Neuronal stem cell (in vitro differentiated cells): ENCODE results near the gene RARG.

Experiments
- DNase-seq: peaks from one replicate; pipeline ENCODE4 v3.0.0-alpha.2; 2013; ENCODE audit warnings: low spot score
- H2AFZ ChIP-seq: one replicate; pipeline ENCODE4 v1.6.1; 2013; ENCODE audit warnings: mild to moderate bottlenecking, low read length, inconsistent platforms
- H2AK5ac ChIP-seq: 2 replicates; pipeline ENCODE4 v1.6.1; 2013; ENCODE audit warnings: low read depth, mild to moderate bottlenecking, inconsistent platforms, low read length, moderate library complexity, mixed read lengths
- H2BK120ac ChIP-seq: 2 replicates; pipeline ENCODE4 v1.6.1; 2013; ENCODE audit warnings: low read depth, mild to moderate bottlenecking, inconsistent platforms, low read length, moderate library complexity, mixed read lengths
- H2BK12ac ChIP-seq: one replicate; pipeline ENCODE4 v1.6.1; 2013; ENCODE audit warnings: low read length, inconsistent platforms
- H2BK15ac ChIP-seq: 2 replicates; pipeline ENCODE4 v1.6.1; 2013; ENCODE audit warnings: mild to moderate bottlenecking, low read length, inconsistent platforms, mixed read lengths
- H2BK5ac ChIP-seq: one replicate; pipeline ENCODE4 v1.6.1; 2013; ENCODE audit warnings: inconsistent platforms, mild to moderate bottlenecking, low read length, moderate library complexity
- H3K14ac ChIP-seq: one replicate; pipeline ENCODE4 v1.6.1; 2013; ENCODE audit warnings: low read length, inconsistent platforms
- H3K18ac ChIP-seq: 2 replicates; pipeline ENCODE4 v1.6.1; 2013; ENCODE audit warnings: low read length, inconsistent platforms
- H3K23ac ChIP-seq: 2 replicates; pipeline ENCODE4 v1.6.1; 2013; ENCODE audit warnings: low read depth, mild to moderate bottlenecking, mixed read lengths, low read length, inconsistent platforms; ENCODE audit not compliant: poor library complexity
- H3K27ac ChIP-seq: replicated peaks from 3 replicates; pipeline ENCODE4 v1.5.1; 2013; ENCODE audit warnings: low read length, inconsistent platforms
- H3K27me3 ChIP-seq, 3 experiments: 2 replicates each; pipeline ENCODE4 v1.6.1; 2013; ENCODE audit warnings: low read length in 3 of 3, mild to moderate bottlenecking in 2 of 3, inconsistent platforms in 1 of 3, low read depth in 1 of 3, mixed read lengths in 1 of 3, moderate library complexity in 1 of 3; ENCODE audit not compliant: control insufficient read depth in 3 of 3, insufficient read depth in 3 of 3
- H3K36me3 ChIP-seq, 2 donors: replicated peaks in 1 of 2; 2 replicates each; pipeline ENCODE4 v1.6.1; 2013; ENCODE audit warnings: low read length in 2 of 2; ENCODE audit not compliant: control insufficient read depth in 2 of 2, insufficient read depth in 2 of 2
- H3K4ac ChIP-seq: 2 replicates; pipeline ENCODE4 v1.6.1; 2013; ENCODE audit warnings: inconsistent platforms, mild to moderate bottlenecking, low read length, moderate library complexity
- H3K4me1 ChIP-seq, 2 donors: 1 replicate in 1 of 2; 2 replicates in 1 of 2; pipeline ENCODE4 v1.6.1; 2013; ENCODE audit warnings: low read length in 2 of 2, low read depth in 1 of 2; ENCODE audit not compliant: control insufficient read depth in 2 of 2, insufficient read depth in 1 of 2
- H3K4me2 ChIP-seq: one replicate; pipeline ENCODE4 v1.6.1; 2013; ENCODE audit warnings: mild to moderate bottlenecking, low read length, inconsistent platforms; ENCODE audit not compliant: insufficient read depth, poor library complexity, severe bottlenecking
- H3K4me3 ChIP-seq, 2 donors: 2 replicates each; pipeline ENCODE4 v1.5.1; 2013; ENCODE audit warnings: low read length in 2 of 2, mild to moderate bottlenecking in 2 of 2, inconsistent platforms in 1 of 2, moderate library complexity in 1 of 2
- H3K79me1 ChIP-seq: one replicate; pipeline ENCODE4 v1.6.1; 2013; ENCODE audit warnings: low read depth, mild to moderate bottlenecking, inconsistent platforms, low read length, moderate library complexity
- H3K9ac ChIP-seq: one replicate; pipeline ENCODE4 v1.6.1; 2013; ENCODE audit warnings: mild to moderate bottlenecking, low read depth, low read length, inconsistent platforms; ENCODE audit not compliant: poor library complexity
- H3K9me3 ChIP-seq, 2 donors: replicated peaks in 1 of 2; 2 replicates each; pipeline versions ENCODE3 to v1.6.1; 2013; ENCODE audit warnings: low read length in 2 of 2, mild to moderate bottlenecking in 2 of 2, inconsistent platforms in 1 of 2, low read depth in 1 of 2, mixed read lengths in 1 of 2, moderate library complexity in 1 of 2; ENCODE audit not compliant: control insufficient read depth in 2 of 2, insufficient read depth in 1 of 2
- H4K8ac ChIP-seq: one replicate; pipeline ENCODE4 v1.6.1; 2013; ENCODE audit warnings: low read depth, mild to moderate bottlenecking, inconsistent platforms, low read length, moderate library complexity
- H4K91ac ChIP-seq: one replicate; pipeline ENCODE4 v1.6.1; 2013; ENCODE audit warnings: low read length, low read depth, mild to moderate bottlenecking, inconsistent platforms; ENCODE audit not compliant: poor library complexity
- WGBS, 2 donors: extraction: QIAGEN DNeasy Blood & Tissue Kit; methylation state at CpG; one replicate each; pipeline ENCODE4 v1.1.7; 2013; ENCODE audit warnings: missing lambda C conversion rate in 2 of 2, mixed read lengths in 1 of 2; ENCODE audit not compliant: insufficient read length in 2 of 2, insufficient replicate concordance in 1 of 2; ENCODE audit errors: extremely low coverage in 2 of 2; 5-methylcytosine and 5-hydroxymethylcytosine counted together

Gene RARG

GRCh38 chr12:53208877-53209463 lies 23.0 kb downstream of the RARG start:
- DNase-seq = no peak
- no peak overlapping the region for H3K4me3 ChIP-seq
- H3K4me1 ChIP-seq = peaks cover 4 to 5% of the 10 kb centered on the region in 2 donors
- no peak overlapping the region for H3K14ac ChIP-seq
- H3K27me3 ChIP-seq = peaks cover 0 to 25% (median 0%) of the 10 kb centered on the region in 3 experiments
- H4K8ac ChIP-seq = no peak overlapping the region
- H2BK120ac ChIP-seq = no peak overlapping the region
- no peak overlapping the region for H3K9ac ChIP-seq
- H2AFZ ChIP-seq = no peak overlapping the region
- no CpG with 5 or more reads among the region's 7 CpGs for WGBS, 2 donors
- H3K23ac ChIP-seq = no peak overlapping the region
- H3K36me3 ChIP-seq = no peaks in the 10 kb centered on the region
- no peak overlapping the region for H4K91ac ChIP-seq
- H2BK15ac ChIP-seq = no peak overlapping the region
- no peaks in the 10 kb centered on the region for H3K79me1 ChIP-seq
- no peaks in the 10 kb centered on the region for H3K9me3 ChIP-seq
- no peak overlapping the region for H3K4me2 ChIP-seq
- H2AK5ac ChIP-seq = no peak overlapping the region
- no peak overlapping the region for H2BK12ac ChIP-seq
- no peak overlapping the region for H3K27ac ChIP-seq
- H3K18ac ChIP-seq = no peak overlapping the region
- no peak overlapping the region for H2BK5ac ChIP-seq
- no peak overlapping the region for H3K4ac ChIP-seq

GRCh38 chr12:53208435-53208834 lies 23.6 kb downstream of the RARG start:
- H2AFZ ChIP-seq = no peak overlapping the region
- no peak overlapping the region for H3K14ac ChIP-seq
- H3K9me3 ChIP-seq = no peaks in the 10 kb centered on the region
- H3K4me1 ChIP-seq = peaks cover 2% of the 10 kb centered on the region in 2 donors
- no peak for DNase-seq
- no peak overlapping the region for H3K4me3 ChIP-seq
- no peak overlapping the region for H2BK5ac ChIP-seq
- H2AK5ac ChIP-seq = no peak overlapping the region
- no peaks in the 10 kb centered on the region for H3K36me3 ChIP-seq
- no CpG with 5 or more reads among the region's 2 CpGs for WGBS, 2 donors
- peaks cover 0 to 25% (median 0%) of the 10 kb centered on the region in 3 experiments for H3K27me3 ChIP-seq
- H3K18ac ChIP-seq = no peak overlapping the region
- H2BK12ac ChIP-seq = no peak overlapping the region
- no peak overlapping the region for H2BK15ac ChIP-seq
- no peak overlapping the region for H3K23ac ChIP-seq
- no peak overlapping the region for H4K8ac ChIP-seq
- H2BK120ac ChIP-seq = no peak overlapping the region
- no peak overlapping the region for H3K4me2 ChIP-seq
- H3K4ac ChIP-seq = no peak overlapping the region
- H3K9ac ChIP-seq = no peak overlapping the region
- no peak overlapping the region for H4K91ac ChIP-seq
- H3K79me1 ChIP-seq = no peaks in the 10 kb centered on the region
- H3K27ac ChIP-seq = no peak overlapping the region

- Histone ChIP-seq H2BK15ac (no peak within 1 kb of the TSS), H3K18ac (no peak within 1 kb of the TSS), H3K4me3 (no peak within 1 kb of the TSS), H3K4me1 (peaks cover 1 to 2% of the 10 kb centered on the region in 2 donors), H4K8ac (no peak within 1 kb of the TSS), H3K27ac (no peak within 1 kb of the TSS), H3K9me3 (no peaks in the 10 kb centered on the region), H3K27me3 (peaks cover 0 to 25% (median 0%) of the 10 kb centered on the region in 3 experiments), H3K9ac (no peak within 1 kb of the TSS), H3K14ac (no peak within 1 kb of the TSS), H3K79me1 (no peaks in the 10 kb centered on the region), H3K23ac (no peak within 1 kb of the TSS), H2AK5ac (no peak within 1 kb of the TSS), H2BK120ac (no peak within 1 kb of the TSS), H2BK12ac (no peak within 1 kb of the TSS), H2BK5ac (no peak within 1 kb of the TSS), H4K91ac (no peak within 1 kb of the TSS), H2AFZ (peak within 1 kb of the TSS; percentile 63), H3K4me2 (no peak within 1 kb of the TSS), H3K4ac (no peak within 1 kb of the TSS), H3K36me3 (no peaks in the 10 kb centered on the region)
- DNase-seq = no peak
- WGBS, 2 donors = no CpG with 5 or more reads among the region's 5 CpGs
Measured at GRCh38 chr12:53207042-53207441, 25.0 kb downstream of the RARG start, which contains the start of gene ITGB7. Gene ITGB7, minus strand, starts transcription at chr12:53207251. Its CDS starts 6,808 bp downstream, at chr12:53200443.

GRCh38 chr12:53205747-53206419 lies 26.1 kb downstream of the RARG start:
- H2BK12ac ChIP-seq = no peak overlapping the region
- no peak overlapping the region for H3K4me3 ChIP-seq
- no peak overlapping the region for H3K4me2 ChIP-seq
- no peak overlapping the region for H3K23ac ChIP-seq
- no peaks in the 10 kb centered on the region for H3K9me3 ChIP-seq
- peak overlapping the region; percentile 63 for H2AFZ ChIP-seq
- no peak overlapping the region for H3K9ac ChIP-seq
- DNase-seq = no peak
- H3K27me3 ChIP-seq = peaks cover 0 to 25% (median 0%) of the 10 kb centered on the region in 3 experiments
- no CpG with 5 or more reads among the region's 7 CpGs for WGBS, 2 donors
- no peak overlapping the region for H3K18ac ChIP-seq
- peaks cover 2 to 10% of the 10 kb centered on the region in 2 donors for H3K4me1 ChIP-seq
- H3K27ac ChIP-seq = no peak overlapping the region
- H4K91ac ChIP-seq = no peak overlapping the region
- no peaks in the 10 kb centered on the region for H3K79me1 ChIP-seq
- no peaks in the 10 kb centered on the region for H3K36me3 ChIP-seq
- no peak overlapping the region for H2BK5ac ChIP-seq
- H2AK5ac ChIP-seq = peak overlapping the region; percentile 6
- H4K8ac ChIP-seq = no peak overlapping the region
- H3K4ac ChIP-seq = no peak overlapping the region
- H3K14ac ChIP-seq = no peak overlapping the region
- H2BK15ac ChIP-seq = no peak overlapping the region
- H2BK120ac ChIP-seq = no peak overlapping the region
